Transverse colon (tissue), 4 donors: ENCODE measurements around the gene C16orf54.

Source experiments
- EP300 ChIP-seq: sonication (generic); formaldehyde crosslinking; IDR thresholded peaks from one replicate; pipeline ENCODE4 v1.6.1; 2017; ENCODE audit warnings: antibody characterized with exemption, low read depth
- POLR2A ChIP-seq: fragments of 450-650 bp; IDR thresholded peaks from one replicate; pipeline ENCODE4 v1.6.1; 2016; ENCODE audit warnings: antibody characterized with exemption, mild to moderate bottlenecking, moderate library complexity
- POLR2AphosphoS5 ChIP-seq, 3 donors: sonication (generic); formaldehyde crosslinking; IDR thresholded peaks; one replicate each; pipeline ENCODE4 v1.6.1; 2016; ENCODE audit warnings: antibody characterized with exemption in 3 of 3
- TF ChIP-seq, protein P1 (sequence below), 5 experiments: fragments of 200-600 bp in 3 of 5; fragments of 450-650 bp in 2 of 5; sonication (generic) in 3 of 5; IDR thresholded peaks; 1 replicate in 2 of 5; 2 replicates in 3 of 5; pipeline ENCODE4 v1.5.1; 2016 to 2017; ENCODE audit warnings: antibody characterized with exemption in 5 of 5, inconsistent platforms in 3 of 5, mild to moderate bottlenecking in 2 of 5, moderate library complexity in 1 of 5

- TF ChIP-seq, protein P1, sequence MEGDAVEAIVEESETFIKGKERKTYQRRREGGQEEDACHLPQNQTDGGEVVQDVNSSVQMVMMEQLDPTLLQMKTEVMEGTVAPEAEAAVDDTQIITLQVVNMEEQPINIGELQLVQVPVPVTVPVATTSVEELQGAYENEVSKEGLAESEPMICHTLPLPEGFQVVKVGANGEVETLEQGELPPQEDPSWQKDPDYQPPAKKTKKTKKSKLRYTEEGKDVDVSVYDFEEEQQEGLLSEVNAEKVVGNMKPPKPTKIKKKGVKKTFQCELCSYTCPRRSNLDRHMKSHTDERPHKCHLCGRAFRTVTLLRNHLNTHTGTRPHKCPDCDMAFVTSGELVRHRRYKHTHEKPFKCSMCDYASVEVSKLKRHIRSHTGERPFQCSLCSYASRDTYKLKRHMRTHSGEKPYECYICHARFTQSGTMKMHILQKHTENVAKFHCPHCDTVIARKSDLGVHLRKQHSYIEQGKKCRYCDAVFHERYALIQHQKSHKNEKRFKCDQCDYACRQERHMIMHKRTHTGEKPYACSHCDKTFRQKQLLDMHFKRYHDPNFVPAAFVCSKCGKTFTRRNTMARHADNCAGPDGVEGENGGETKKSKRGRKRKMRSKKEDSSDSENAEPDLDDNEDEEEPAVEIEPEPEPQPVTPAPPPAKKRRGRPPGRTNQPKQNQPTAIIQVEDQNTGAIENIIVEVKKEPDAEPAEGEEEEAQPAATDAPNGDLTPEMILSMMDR (IDR thresholded peaks at IDR 0.05): no peak
- TF ChIP-seq POLR2AphosphoS5 (IDR thresholded peaks at IDR 0.05): no peak
- TF ChIP-seq POLR2A: no peak
- TF ChIP-seq EP300: no peak
Observed at GRCh38 chr16:29694384-29695195, 51.2 kb downstream of the C16orf54 start.
